Measurements from ENCODE around the gene SNX18.

SNX18 gene

DNA sequence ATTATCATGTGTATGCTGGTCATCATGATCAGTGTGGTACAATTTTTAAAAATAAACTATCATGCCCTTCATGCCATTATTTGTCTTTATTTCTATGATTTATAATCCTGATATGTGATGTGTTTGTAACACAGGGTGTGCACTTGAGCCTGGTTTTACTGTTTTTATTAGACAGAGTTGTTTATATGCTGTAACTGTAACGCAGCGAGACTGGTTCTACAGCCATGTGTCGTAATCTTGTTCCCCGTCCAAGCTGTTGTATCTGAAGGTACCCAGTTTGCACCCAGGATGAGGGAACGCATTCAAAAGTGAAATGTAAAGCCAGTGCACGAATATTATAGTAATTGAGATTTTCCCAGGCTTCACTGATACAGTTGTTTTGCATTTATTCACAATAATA is 28.2 kb downstream of the SNX18 start:
- DNase-seq: no peak

GRCh38 chr5:54547711-54548250 is 30.2 kb downstream of the SNX18 start:
- peak; percentile 25 for DNase-seq

- no peak for DNase-seq
Measured at GRCh38 chr5:54548565-54548964, 31.0 kb downstream of the SNX18 start.

DNA sequence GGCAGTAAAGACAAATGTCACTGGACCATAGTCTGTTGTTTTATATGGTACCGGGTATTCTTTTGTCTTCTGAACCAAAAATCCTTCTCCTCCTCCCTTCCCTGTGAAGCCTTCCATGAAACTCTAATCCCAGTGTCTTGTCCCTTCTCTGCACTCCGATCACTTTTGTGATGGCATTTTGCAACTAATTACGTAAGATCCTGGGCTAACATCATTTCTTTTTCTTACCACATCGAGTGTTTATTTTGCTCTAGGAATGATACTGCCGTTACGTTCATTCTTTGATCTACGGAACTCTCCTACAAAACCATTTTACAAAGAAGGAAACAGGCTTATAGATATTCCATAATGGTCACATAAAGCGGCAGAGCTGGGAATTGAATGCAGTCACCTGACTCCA is 33.7 kb downstream of the SNX18 start:
- no peak for DNase-seq

GRCh38 chr5:54551926-54552325 is 34.4 kb downstream of the SNX18 start:
- no peak for DNase-seq

GRCh38 chr5:54552446-54552845 is 34.9 kb downstream of the SNX18 start:
- DNase-seq: no peak

GRCh38 chr5:54553659-54554207 is 36.2 kb downstream of the SNX18 start:
- no peak for DNase-seq

- DNase-seq: no peak
Measured at GRCh38 chr5:54556141-54556540, 38.6 kb downstream of the SNX18 start.

GRCh38 chr5:54558362-54558761 is 40.8 kb downstream of the SNX18 start:
- peak; percentile 39 for DNase-seq

GRCh38 chr5:54561651-54562050 is 44.1 kb downstream of the SNX18 start:
- no peak for DNase-seq

DNA sequence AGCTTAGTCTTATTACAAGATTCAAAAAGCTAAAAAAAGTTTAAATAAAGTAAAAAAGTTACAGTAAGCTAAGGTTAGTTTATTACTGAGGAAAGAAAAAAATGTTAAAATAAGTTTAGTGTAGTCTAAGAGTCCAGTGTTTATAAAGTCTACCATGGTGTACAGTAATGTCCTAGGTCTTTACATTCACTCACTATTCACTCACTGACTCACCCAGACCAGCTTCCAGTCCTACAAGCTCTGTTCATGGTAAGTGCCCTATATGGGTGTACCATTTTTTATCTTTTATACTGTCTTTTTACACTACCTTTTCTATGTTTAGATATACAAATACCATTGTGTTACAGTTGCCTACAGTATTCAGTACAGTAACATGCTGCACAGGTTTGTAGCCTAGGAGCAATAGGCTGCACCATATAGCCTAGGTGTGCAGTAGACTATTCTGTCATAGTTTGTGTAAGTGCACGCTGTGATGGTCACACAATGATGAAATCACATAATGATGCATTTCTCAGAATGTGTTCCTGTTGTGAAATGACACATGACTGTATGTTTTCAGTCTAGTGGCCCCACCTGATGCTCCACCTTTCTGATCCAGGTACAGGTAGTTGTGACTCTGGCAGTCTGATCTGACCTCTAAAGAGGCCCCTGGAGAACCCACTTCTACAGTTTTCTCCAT is 45.7 kb downstream of the SNX18 start:
- no peak for DNase-seq

DNA sequence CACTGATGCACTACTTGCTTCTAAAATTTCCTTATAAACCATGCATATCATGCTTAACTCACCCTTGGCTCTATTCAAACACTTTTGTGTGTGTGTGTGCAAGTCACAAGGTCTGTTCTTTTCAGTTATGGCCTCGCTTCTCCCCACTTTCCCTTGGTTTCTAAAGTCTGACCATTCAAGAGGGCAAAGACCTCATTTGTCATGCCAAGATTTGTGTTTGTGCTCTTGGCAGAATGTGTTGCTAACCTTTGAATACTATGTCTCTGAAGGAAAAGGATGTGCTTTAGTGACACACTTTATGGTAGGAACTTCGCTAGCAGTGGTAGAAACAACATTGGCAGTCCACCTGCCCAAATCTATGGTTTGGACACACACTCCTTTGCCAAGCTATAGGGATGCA is 50.4 kb downstream of the SNX18 start:
- no peak for DNase-seq

DNA sequence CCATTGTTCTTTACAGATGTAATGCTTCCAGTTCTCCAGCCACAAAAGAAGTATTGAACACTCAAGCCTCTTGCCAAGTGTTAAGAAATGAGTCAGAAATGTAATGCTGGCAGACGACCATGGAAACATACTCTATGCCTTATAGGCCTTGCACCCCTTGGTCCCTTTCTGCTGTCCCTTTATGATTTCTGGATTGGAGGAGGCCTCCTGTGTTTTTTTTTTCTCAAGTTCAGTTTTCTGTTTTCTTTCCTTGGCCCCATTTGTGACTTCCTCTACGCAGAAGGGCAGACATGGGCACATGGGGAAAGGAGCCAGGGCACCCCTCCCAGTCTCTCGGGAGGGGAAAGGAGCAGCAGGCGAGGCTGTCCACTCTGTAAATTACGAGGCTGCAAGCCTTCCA is 53.4 kb downstream of the SNX18 start:
- DNase-seq: no peak

DNA sequence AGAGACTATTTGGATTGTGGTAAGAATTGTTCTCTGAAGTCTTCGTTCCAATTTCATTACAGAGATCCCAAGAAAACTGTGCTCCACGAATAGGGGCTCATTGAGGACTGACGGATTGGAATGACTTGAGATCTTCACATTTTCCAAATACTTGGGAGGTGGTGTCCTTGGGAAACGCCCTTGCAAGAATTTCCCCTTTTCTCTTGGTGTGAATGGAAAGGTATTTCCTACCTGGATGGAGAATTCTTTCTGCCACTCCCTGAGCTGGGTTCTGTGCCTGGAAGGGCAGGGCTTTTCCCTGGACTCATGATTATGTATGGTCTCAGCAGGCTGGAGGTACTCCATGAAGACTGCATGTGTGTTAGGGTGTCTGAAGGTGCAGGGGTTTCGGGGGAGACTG is 53.9 kb downstream of the SNX18 start:
- DNase-seq: no peak

DNA sequence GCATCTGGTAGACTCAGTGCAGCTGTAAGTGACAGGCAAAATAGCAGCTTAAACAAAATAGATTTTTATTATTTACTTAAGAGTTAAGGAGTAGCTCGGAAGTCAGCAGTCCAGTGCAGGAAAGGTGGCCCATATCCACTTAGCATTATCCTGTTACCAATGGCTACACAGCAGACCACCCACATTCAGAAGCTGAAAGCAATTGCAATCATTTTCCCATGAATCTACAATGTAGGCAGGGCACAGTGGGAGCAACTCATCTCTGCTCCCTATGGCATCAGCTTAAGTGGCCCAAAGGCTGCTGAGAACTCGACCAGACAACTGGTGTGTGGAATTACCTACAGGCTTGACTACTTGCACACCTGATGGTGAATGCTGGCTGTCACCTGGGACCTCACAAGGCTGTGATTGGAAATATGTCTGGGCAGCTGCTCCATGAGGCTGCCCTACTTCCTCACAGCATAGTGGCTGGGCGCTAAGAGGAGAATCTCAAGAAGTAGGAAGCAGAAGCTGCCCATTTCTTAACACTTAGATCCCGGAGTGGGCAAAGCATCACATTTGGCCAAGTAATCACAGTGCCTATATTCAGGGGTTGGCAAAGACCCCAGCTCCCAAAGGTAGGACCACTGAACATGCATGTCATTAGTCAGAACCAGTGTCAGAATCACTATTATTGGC is 56.4 kb downstream of the SNX18 start:
- no peak for DNase-seq

DNA sequence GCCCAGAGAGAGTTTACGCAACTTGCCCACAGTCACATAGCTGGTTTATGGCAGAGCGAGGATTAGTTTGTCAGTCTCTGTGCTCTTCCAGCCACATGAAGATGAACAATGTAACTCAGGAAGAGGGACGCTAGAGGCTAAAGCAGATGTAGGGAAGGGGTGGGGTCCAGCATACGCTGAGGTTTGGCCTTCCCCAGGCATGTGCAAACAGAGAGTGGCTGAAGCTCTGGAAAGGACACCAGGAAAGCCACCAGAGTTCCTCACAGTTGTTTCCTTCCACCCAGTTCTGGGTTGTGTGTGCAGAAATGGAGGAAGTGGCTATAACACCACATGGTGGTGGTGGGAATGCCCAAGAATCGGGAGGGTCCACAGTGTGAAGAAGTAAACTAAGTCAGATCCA is 60.0 kb downstream of the SNX18 start:
- no peak for DNase-seq

- DNase-seq: no peak
Measured at GRCh38 chr5:54577937-54578653, 60.5 kb downstream of the SNX18 start.

DNA sequence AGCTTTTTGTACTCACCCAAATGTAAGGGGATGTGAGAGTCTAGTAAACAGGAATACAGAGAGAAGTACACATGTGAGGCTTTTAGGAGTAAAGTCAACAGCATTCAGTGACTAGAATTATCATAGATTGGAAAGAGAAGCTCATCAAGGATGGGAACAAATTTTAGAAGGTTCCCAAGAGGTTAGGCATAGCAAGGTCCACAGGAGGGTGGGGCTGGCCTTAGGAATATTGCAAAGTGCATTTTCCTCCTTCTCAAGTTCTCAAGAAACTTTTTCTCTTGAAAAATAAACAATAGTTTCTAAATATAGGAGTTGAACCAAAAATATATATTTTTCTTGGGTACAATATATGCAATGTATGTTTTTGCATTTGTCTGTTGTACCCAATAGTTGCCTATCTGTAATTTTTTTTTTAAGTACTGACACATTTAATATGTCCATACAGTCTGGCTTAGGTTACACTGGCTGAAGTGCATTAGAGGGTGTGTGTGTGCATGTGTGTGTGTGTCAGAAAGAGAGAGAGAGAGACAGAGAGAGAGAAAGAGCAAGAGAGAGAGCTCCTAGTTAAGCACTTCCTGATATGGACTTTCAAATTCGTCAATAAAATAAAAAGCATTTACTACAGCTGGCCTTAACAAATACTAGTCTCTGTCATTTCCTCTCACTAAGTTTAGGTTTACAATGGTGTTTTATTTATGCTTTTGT is 62.2 kb downstream of the SNX18 start:
- peak; percentile 31 for DNase-seq

GRCh38 chr5:54580997-54581811 is 63.6 kb downstream of the SNX18 start:
- no peak for DNase-seq

GRCh38 chr5:54581831-54582548 is 64.4 kb downstream of the SNX18 start:
- DNase-seq: no peak

- DNase-seq: no peak
Measured at GRCh38 chr5:54586336-54586735, 68.8 kb downstream of the SNX18 start.
